A549 treated with CORT108297 at 1 μM for 4 hours (cell line): Measurements from ENCODE around the gene QPRT. TPM values are rescaled to one million over a fixed set of nuclear protein-coding genes. Genes with fewer than 3 reads are reported as not detected.

Source experiments
- total RNA-seq: library from RNA; stranded (reverse); fragments of 200-300 nt; extraction: Qiagen RNA extraction; gene quantifications from 5 replicates; pipeline ENCODE4 v1.2.3, GENCODE V29; 2022

Gene QPRT
- 0.67 to 1.0 TPM (median 0.78 TPM) in 5 replicates for total RNA-seq

GRCh38 chr16:29678691-29679267, at the start of gene QPRT:
QPRT (plus strand) TSS chr16:29679180; CDS start chr16:29679198, 18 bp downstream.

GRCh38 chr16:29663016-29663806, 15.8 kb upstream of the QPRT start, which contains the start of gene SPN:
SPN (plus strand) TSS chr16:29663247; CDS start chr16:29663729, 482 bp downstream.

GRCh38 chr16:29745853-29746345, 66.9 kb downstream of the QPRT start, which contains the start of gene C16orf54:
C16orf54 (minus strand) TSS chr16:29745990; CDS start chr16:29744951, 1,039 bp downstream.

Other genes with a start within 250 kb of the QPRT start
- 20.7 to 33.5 TPM (median 30.3 TPM) in 5 replicates for gene BOLA2, start 224.8 kb upstream of the QPRT start, total RNA-seq
- 71.4 to 92.6 TPM (median 82.4 TPM) in 5 replicates for gene SLX1B, start 224.6 kb upstream of the QPRT start, total RNA-seq
- 28.3 to 39.9 TPM (median 33.3 TPM) in 5 replicates for gene SULT1A4, start 219.3 kb upstream of the QPRT start, total RNA-seq
- gene NPIPB12, start 172.8 kb upstream of the QPRT start, total RNA-seq: 27.9 to 39.6 TPM (median 33.3 TPM) in 5 replicates
- 0.02 to 0.05 TPM in 2 of 5 replicates, not detected in the others for gene SPN, start 15.9 kb upstream of the QPRT start, total RNA-seq
- gene C16orf54, start 66.8 kb downstream of the QPRT start, total RNA-seq: not detected in 5 replicates
- gene ZG16, start 99.1 kb downstream of the QPRT start, total RNA-seq: not detected in 5 replicates
- 81.0 to 104 TPM (median 94.7 TPM) in 5 replicates for gene KIF22, start 111.6 kb downstream of the QPRT start, total RNA-seq
- 150 to 192 TPM (median 180 TPM) in 5 replicates for gene MAZ, start 127.3 kb downstream of the QPRT start, total RNA-seq
- 0.24 to 0.51 TPM (median 0.30 TPM) in 5 replicates for gene PRRT2, start 133.0 kb downstream of the QPRT start, total RNA-seq
- 42.7 to 48.5 TPM (median 46.7 TPM) in 5 replicates for gene PAGR1, start 137.0 kb downstream of the QPRT start, total RNA-seq
- gene MVP, start 141.3 kb downstream of the QPRT start, total RNA-seq: 111 to 140 TPM (median 130 TPM) in 5 replicates
- gene CDIPT, start 184.0 kb downstream of the QPRT start, total RNA-seq: 64.0 to 105 TPM (median 103 TPM) in 5 replicates
- 16.9 to 23.6 TPM (median 21.7 TPM) in 5 replicates for gene SEZ6L2, start 220.4 kb downstream of the QPRT start, total RNA-seq
- gene ASPHD1, start 221.3 kb downstream of the QPRT start, total RNA-seq: 16.3 to 30.7 TPM (median 27.0 TPM) in 5 replicates
- gene KCTD13, start 247.0 kb downstream of the QPRT start, total RNA-seq: 14.2 to 21.4 TPM (median 19.0 TPM) in 5 replicates